ENCODE results near the gene DLG2. TPM values are rescaled to one million over a fixed set of nuclear protein-coding genes. Genes with fewer than 3 reads are reported as not detected.

DLG2 gene
- polyA plus RNA-seq, 6 donors from 2014 or later: 0.93 to 2.4 (median 1.3) TPM

DNA sequence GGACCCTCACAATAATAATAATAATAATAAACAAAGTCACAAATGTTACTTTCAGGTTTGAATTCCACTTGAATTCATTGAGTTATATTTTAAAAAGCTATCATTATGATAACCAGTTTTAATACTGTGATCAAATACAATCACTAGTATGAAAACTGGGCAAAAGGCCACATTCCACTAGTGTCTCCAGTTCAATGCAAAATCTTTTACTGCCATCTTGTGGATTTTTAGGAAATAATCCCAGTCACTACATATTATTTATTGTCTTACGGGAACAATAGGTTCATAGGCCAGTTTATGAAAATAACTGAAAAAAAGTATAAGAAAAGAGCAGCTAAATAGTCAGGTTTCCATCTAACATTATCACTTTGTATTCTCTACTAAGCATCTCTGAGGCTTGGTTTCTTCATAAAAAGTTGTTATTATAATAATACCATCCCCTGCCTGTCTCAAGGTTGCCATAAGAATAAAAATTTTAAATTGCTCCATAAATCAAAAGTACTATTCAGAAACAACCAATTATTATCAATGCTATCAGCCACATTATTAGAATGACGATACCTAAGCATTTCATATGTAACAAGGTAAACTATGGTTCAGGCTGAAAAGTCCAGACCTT, 1807.1 kb downstream of the DLG2 start:
- Mint-ChIP-seq H3K4me3 (no peak overlapping the region), H3K9me3 (no peaks in the 10 kb centered on the region), H3K27me3 (no peaks in the 10 kb centered on the region), H3K4me1 (no peaks in the 10 kb centered on the region), H3K27ac (no peak overlapping the region), H3K36me3 (no peaks in the 10 kb centered on the region)
- ATAC-seq (ENCODE audit: low read depth in 2 of 2): no peak
- peak; percentile 9 for DNase-seq

DNA sequence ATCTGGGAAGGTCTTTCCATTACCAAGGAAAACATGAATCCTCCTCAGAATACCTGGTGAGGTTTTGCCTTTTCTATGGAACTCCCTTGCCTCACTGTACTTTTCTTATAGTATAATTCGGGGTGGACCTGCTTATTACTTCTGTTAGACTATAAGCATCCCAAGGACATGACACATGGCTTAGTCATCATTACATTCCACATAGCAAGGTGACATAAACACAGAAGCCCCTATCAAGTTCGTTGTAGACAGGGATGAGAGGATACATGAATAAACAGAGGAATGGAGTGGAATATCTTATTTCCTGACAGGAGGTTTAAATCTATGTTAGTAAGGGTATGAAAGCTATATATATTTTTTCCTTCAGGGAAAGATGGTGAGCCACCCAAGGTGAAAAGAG, 1808.8 kb downstream of the DLG2 start:
- Mint-ChIP-seq H3K36me3 (no peaks in the 10 kb centered on the region), H3K27me3 (no peaks in the 10 kb centered on the region), H3K4me1 (no peaks in the 10 kb centered on the region), H3K27ac (peak overlapping the region in 1 of 6 donors; percentile 2), H3K9me3 (no peaks in the 10 kb centered on the region), H3K4me3 (no peak overlapping the region)
- DNase-seq: no peak
- ATAC-seq (ENCODE audit: low read depth in 2 of 2): no peak

DNA sequence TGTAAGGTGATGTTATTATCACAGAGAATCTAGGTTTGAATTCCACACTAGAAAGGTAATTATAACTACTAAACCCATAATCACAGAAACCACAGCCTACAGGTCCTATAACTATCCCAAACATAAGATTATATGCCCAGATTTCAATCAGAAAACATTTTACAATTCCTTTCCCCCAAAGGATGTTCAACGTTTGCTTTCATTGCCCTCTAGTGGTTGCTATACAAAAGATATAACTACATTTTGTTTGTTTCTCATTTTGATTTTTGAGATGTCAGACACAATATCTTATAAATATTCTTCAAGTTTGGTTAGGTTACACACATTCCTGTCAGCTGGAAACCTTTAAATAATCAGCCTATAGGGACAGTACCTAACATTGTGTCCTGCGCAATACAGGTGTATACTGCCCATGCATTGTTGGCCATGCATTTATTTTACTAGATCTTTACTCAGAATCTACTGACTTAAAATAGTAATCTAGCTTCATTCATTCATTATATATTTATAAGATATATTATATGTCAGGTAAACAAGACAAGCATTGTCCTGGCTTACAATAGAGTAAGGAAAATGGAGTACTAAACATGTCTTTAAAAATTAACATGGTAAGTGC, 1810.5 kb downstream of the DLG2 start:
- H3K27me3 Mint-ChIP-seq: peaks cover 0 to 5% (median 0%) of the 10 kb centered on the region in 3 donors
- H3K9me3 Mint-ChIP-seq: no peaks in the 10 kb centered on the region
- DNase-seq: peak; percentile 7
- no peaks in the 10 kb centered on the region for H3K4me1 Mint-ChIP-seq
- H3K36me3 Mint-ChIP-seq: no peaks in the 10 kb centered on the region
- ATAC-seq (ENCODE audit: low read depth in 2 of 2): no peak
- H3K27ac Mint-ChIP-seq: peak overlapping the region in 1 of 6 donors; percentile 13
- no peak overlapping the region for H3K4me3 Mint-ChIP-seq

DNA sequence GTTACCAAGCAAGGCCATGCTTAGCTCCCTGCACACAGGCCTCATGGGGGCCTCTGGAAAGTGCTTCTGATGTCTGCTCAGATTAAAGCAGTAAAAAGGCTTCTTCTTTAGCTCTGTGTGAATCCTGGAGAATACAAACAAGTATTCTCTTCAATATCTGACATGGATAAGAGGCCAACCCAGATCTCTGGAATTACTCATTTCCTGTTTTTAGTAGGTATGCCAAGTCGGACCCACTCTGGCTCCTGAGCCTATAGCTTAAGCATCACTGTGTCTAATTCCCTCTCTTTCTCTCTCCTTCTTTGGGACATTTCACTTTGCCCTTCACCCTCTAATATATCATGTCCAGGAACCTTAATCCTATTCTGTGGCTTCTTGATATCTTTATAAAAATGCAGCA, 1811.4 kb downstream of the DLG2 start:
- DNase-seq (no peak), ATAC-seq (ENCODE audit: low read depth in 2 of 2) (no peak)
- H3K4me3 Mint-ChIP-seq: no peak overlapping the region
- H3K27me3 Mint-ChIP-seq: peaks cover 0 to 8% (median 0%) of the 10 kb centered on the region in 3 donors
- no peaks in the 10 kb centered on the region for H3K4me1 Mint-ChIP-seq
- H3K27ac Mint-ChIP-seq: no peak overlapping the region
- H3K36me3 Mint-ChIP-seq: no peaks in the 10 kb centered on the region
- no peaks in the 10 kb centered on the region for H3K9me3 Mint-ChIP-seq

DNA sequence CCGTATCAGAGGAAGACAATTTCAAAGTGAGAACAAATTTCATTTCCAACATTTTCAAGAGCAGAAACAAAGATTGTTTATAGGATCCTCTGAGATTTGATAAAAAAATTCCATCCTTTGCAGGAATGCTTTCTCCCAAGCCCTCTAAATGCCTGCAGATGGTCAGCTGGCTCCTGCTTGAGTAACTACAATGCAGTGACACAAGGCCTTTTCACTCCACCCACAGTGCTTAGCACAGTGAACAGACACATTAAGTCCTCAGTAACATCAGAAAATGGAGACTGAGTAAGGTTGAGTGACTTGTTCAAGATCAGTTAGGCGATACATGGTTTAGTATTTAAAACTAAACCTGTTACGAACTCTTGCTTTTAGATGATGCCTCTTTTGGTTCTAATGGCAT, 1813.8 kb downstream of the DLG2 start:
- Mint-ChIP-seq H3K4me3 (no peak overlapping the region), H3K27ac (no peak overlapping the region), H3K9me3 (no peaks in the 10 kb centered on the region), H3K4me1 (no peaks in the 10 kb centered on the region), H3K36me3 (no peaks in the 10 kb centered on the region), H3K27me3 (peaks cover 8 to 18% (median 10%) of the 10 kb centered on the region in 3 donors)
- no peak for DNase-seq
- no peak for ATAC-seq (ENCODE audit: low read depth in 2 of 2)

DNA sequence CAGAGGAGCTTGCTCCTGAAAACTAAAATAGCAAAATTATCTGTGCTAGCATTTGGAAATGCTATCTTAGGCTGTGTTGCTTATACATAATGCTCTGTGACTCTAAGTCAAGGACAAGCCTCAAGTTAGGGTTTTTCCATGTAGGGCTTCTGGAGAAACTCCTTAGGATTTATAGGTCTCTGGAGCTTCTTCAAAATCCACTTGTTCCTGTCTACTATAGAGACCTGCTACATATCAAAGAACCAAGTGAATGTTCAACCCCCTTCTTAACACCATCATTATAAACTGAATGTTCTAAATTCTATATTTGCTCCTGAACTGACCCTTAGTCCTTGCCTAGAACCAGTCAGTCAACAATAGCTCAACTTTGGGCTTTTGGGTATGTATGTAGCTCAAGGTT, 1817.9 kb downstream of the DLG2 start:
- no peaks in the 10 kb centered on the region for H3K4me1 Mint-ChIP-seq
- H3K36me3 Mint-ChIP-seq: no peaks in the 10 kb centered on the region
- ATAC-seq (ENCODE audit: low read depth in 2 of 2) (no peak), DNase-seq (no peak)
- no peak overlapping the region for H3K4me3 Mint-ChIP-seq
- H3K27me3 Mint-ChIP-seq: peaks cover 18 to 30% (median 28%) of the 10 kb centered on the region in 3 donors
- no peaks in the 10 kb centered on the region for H3K9me3 Mint-ChIP-seq
- H3K27ac Mint-ChIP-seq: no peak overlapping the region

DNA sequence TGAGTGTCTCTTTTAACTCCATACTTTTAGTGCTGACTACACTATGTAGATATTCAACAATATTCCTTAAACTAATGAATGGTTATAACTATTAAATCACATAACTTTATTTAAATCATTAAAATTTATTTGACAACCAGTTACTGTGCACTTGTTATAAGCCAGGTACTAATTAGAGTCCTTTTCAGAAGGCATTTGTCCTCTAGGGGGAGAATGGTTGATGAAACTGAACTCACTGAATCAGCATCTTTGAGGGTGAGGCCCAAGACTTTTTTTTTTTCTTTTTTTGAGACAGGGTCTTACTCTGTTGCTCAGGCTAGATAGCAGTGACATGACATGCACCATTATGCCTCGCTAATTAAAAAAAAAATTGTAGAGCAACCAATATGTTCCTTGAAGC, 1825.3 kb downstream of the DLG2 start:
- no peaks in the 10 kb centered on the region for H3K4me1 Mint-ChIP-seq
- no peaks in the 10 kb centered on the region for H3K9me3 Mint-ChIP-seq
- no peak for DNase-seq
- H3K27me3 Mint-ChIP-seq: peaks cover 22 to 36% (median 22%) of the 10 kb centered on the region in 3 donors
- no peak overlapping the region for H3K27ac Mint-ChIP-seq
- H3K4me3 Mint-ChIP-seq: no peak overlapping the region
- H3K36me3 Mint-ChIP-seq: no peaks in the 10 kb centered on the region
- no peak for ATAC-seq (ENCODE audit: low read depth in 2 of 2)

DNA sequence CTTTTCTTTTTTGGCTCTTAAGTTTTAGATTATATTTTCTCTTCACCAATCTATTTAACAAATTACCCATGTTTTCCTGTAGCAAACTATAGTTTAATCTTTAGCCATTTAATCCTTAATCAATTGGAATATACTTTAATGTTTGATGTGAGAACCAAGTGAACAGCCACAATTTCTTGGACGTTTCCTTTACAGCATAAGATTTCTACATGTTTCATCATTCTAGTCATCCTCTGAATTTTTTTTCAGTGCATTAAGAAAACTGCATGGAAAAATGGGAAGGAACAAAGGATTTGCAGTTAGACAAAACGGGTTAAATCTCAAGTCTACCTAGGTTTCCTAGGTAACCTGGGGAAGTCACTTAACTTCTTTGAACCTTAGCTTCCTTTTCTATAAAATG, 1833.8 kb downstream of the DLG2 start:
- Mint-ChIP-seq H3K36me3 (no peaks in the 10 kb centered on the region), H3K27ac (no peak overlapping the region), H3K27me3 (peaks cover 14 to 26% (median 20%) of the 10 kb centered on the region in 3 donors), H3K4me1 (no peaks in the 10 kb centered on the region), H3K4me3 (no peak overlapping the region), H3K9me3 (no peaks in the 10 kb centered on the region)
- DNase-seq: no peak
- ATAC-seq (ENCODE audit: low read depth in 2 of 2): no peak

DNA sequence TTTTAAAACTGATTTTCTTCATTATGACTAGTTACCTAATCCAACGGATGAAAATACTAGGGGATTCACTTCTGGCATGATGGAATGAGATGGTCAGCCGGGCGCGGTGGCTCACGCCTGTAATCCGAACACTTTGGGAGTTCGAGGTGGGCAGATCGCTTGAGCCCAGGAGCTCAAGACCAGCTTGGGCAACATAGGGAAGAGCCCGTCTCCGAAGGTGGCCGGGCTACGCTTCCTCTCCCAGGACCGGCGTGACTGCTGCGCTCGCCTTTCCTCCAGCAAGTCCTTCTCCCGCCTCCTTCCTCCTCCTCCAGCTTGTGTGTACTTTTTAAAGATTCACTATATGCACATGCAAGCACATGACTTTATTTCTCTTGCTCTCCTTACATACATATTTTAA, 1835.6 kb downstream of the DLG2 start:
- Mint-ChIP-seq H3K27me3 (peaks cover 7 to 18% (median 17%) of the 10 kb centered on the region in 3 donors), H3K4me1 (no peaks in the 10 kb centered on the region), H3K27ac (no peak overlapping the region), H3K4me3 (no peak overlapping the region), H3K9me3 (no peaks in the 10 kb centered on the region), H3K36me3 (no peaks in the 10 kb centered on the region)
- DNase-seq (no peak), ATAC-seq (ENCODE audit: low read depth in 2 of 2) (no peak)

DNA sequence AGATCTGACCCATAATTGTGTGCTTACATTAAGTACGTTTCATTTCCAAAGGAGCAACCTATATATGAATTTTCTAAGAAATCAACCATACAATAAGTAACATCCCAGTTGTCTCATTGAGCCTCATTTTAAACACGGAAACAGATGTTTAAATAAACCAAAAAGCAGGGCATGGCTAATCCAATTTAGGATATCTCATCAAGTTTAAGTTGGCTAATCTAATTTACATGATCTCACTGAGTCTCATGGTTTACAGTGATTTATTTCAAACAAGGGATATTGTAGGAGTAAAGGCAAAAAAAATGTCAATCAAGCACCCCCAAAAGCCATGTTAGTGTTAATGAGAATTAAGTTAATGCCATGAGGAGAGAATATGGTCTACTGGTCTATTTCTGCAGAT, 1841.2 kb downstream of the DLG2 start:
- H3K4me1 Mint-ChIP-seq: no peaks in the 10 kb centered on the region
- H3K4me3 Mint-ChIP-seq: no peak overlapping the region
- no peak for ATAC-seq (ENCODE audit: low read depth in 2 of 2)
- no peak overlapping the region for H3K27ac Mint-ChIP-seq
- DNase-seq: no peak
- H3K27me3 Mint-ChIP-seq: peaks cover 0 to 10% (median 8%) of the 10 kb centered on the region in 3 donors
- H3K36me3 Mint-ChIP-seq: no peaks in the 10 kb centered on the region
- H3K9me3 Mint-ChIP-seq: no peaks in the 10 kb centered on the region

DNA sequence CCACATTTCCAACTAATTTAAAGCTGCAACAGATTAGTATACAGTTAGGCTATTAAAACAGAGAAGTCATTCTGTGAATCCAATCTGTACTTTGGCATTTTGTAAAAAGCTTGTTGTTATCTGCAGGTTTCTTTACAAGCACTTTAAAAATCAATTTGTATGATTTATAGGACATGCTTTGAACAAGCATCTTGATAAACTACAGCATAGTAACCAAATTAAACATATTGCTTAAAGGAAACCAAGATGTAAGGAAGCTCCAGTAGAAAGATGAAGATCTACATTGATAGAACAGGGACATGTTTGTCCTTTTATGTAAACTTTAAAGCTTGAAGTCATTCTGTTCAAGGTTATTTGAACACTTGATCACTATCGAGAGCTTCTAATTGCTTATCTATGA, 1842.7 kb downstream of the DLG2 start:
- H3K36me3 Mint-ChIP-seq: no peaks in the 10 kb centered on the region
- ATAC-seq (ENCODE audit: low read depth in 2 of 2): no peak
- H3K4me1 Mint-ChIP-seq: no peaks in the 10 kb centered on the region
- H3K4me3 Mint-ChIP-seq: no peak overlapping the region
- no peak for DNase-seq
- H3K27me3 Mint-ChIP-seq: peaks cover 0 to 17% (median 8%) of the 10 kb centered on the region in 3 donors
- no peaks in the 10 kb centered on the region for H3K9me3 Mint-ChIP-seq
- H3K27ac Mint-ChIP-seq: no peak overlapping the region

DNA sequence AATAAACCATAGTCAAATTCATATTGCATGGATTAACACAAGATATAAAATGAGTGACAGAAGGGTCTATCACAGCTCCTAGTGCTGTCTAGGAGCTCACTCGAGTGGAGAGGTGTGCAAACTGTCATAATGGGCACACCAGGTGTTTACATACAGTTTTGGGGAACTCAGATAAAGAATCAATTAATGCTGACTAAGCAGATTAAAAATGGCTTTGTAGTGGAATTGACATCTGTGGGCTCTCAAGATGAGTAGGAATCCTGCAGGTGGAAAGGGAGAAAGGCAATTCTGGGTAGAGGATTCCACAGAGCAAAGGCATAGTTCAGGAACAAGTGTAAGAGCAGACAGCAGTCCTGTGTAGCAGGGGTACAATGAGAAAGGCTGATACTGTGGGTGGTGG, 1844.8 kb downstream of the DLG2 start:
- Mint-ChIP-seq H3K27ac (no peak overlapping the region), H3K9me3 (no peaks in the 10 kb centered on the region), H3K4me1 (no peaks in the 10 kb centered on the region), H3K27me3 (peaks cover 8 to 26% (median 8%) of the 10 kb centered on the region in 3 donors), H3K4me3 (no peak overlapping the region), H3K36me3 (no peaks in the 10 kb centered on the region)
- DNase-seq (no peak), ATAC-seq (ENCODE audit: low read depth in 2 of 2) (no peak)

DNA sequence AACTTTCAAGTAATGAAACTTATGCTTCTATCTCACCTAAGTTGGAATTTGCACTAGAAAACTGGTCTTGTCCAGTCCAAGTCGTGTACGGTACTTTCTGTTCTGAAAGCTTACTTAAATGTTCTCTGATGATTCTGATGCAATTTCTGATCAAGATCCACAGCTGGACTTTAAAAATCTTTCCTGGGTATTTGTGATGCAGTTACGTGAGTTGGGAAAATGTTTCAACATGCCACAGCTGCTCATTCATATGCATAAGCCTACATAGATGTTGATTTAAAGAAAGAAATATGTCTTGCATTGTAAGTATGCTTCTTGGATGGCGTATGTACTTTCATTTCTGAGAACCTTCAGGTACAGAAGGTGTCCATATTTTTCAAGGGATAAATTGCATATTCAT, 1847.3 kb downstream of the DLG2 start:
- no peak for ATAC-seq (ENCODE audit: low read depth in 2 of 2)
- no peak overlapping the region for H3K4me3 Mint-ChIP-seq
- DNase-seq: no peak
- no peaks in the 10 kb centered on the region for H3K36me3 Mint-ChIP-seq
- H3K27me3 Mint-ChIP-seq: peaks cover 13 to 30% (median 17%) of the 10 kb centered on the region in 3 donors
- no peaks in the 10 kb centered on the region for H3K4me1 Mint-ChIP-seq
- no peak overlapping the region for H3K27ac Mint-ChIP-seq
- no peaks in the 10 kb centered on the region for H3K9me3 Mint-ChIP-seq

DNA sequence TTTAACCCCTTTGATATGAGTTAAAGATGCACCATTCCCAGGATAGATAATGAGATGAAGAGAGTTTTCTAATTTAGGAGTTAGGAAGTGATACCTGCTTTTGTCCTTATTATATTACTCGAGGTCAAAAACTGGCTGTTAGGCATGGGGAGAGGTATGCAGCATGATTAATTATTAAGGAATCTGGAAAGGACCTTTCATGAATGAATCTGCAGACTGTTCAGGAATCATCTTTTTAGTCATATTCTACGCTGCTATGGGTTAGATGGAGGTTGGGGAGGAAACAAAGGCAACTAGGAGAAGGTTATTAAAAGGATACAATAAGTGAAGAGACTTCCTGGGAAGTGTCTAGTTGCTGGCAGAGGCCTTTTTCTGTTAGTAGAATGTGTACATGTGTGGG, 1848.5 kb downstream of the DLG2 start:
- no peak for ATAC-seq (ENCODE audit: low read depth in 2 of 2)
- DNase-seq: no peak
- Mint-ChIP-seq H3K36me3 (no peaks in the 10 kb centered on the region), H3K9me3 (no peaks in the 10 kb centered on the region), H3K4me1 (no peaks in the 10 kb centered on the region), H3K27me3 (peaks cover 17 to 27% (median 17%) of the 10 kb centered on the region in 3 donors), H3K4me3 (no peak overlapping the region), H3K27ac (no peak overlapping the region)
